ENCODE results near the gene FBXO45. TPM values are rescaled to one million over a fixed set of nuclear protein-coding genes. Genes with fewer than 3 reads are reported as not detected.
"Not testable (repeated sequence)": the region's sequence is repeated elsewhere in the genome, so short reads cannot be mapped to it uniquely, and the experiment has no call there.

The FBXO45 gene
- polyA plus RNA-seq, 1 donor from 2014 or later = 1.8 TPM

DNA sequence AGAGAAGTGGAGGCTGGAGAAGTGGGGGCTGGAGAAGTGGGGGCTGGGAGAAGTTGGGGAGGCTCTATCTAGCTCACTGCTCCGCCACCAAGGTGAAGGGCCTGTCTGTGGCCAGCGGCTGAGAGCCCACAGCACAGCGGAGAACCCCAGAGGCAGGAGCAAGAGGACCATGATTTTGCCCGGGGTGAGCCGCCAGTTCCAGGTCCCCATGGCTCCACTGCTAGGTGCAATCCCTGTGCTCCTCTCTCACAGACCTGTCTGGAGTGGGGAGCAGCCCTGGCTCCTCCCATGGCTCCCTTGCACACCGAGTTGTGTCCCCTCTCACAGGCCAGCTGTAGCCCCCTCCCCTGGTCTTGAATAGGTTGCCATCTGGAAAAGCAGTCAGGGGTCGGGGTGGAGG is 66.4 kb downstream of the FBXO45 start:
- Mint-ChIP-seq H3K27me3 (no peaks in the 10 kb centered on the region), H3K4me3 (peak overlapping the region in 2 of 4 donors; percentile 60), H3K27ac (peak overlapping the region in 2 of 3 donors; percentile 36 to 73), H3K36me3 (peaks cover 3% of the 10 kb centered on the region), H3K9me3 (no peaks in the 10 kb centered on the region), H3K4me1 (peaks cover 38 to 52% (median 51%) of the 10 kb centered on the region in 3 donors)

- Mint-ChIP-seq H3K9me3 (no peaks in the 10 kb centered on the region), H3K27ac (peak overlapping the region in 2 of 3 donors; percentile 85 to 92), H3K36me3 (no peaks in the 10 kb centered on the region), H3K4me1 (peaks cover 31 to 53% (median 45%) of the 10 kb centered on the region in 3 donors), H3K4me3 (peak overlapping the region in 2 of 4 donors; percentile 21 to 79), H3K27me3 (no peaks in the 10 kb centered on the region)
Observed at GRCh38 chr3:196636369-196637349, 68.2 kb downstream of the FBXO45 start.

- H3K27me3 Mint-ChIP-seq = not testable (repeated sequence)
Observed at GRCh38 chr3:196637941-196638340, 69.5 kb downstream of the FBXO45 start.

More at GRCh38 chr3:196637941-196638340, 69.5 kb downstream of the FBXO45 start:
- not testable (repeated sequence) for H3K36me3 Mint-ChIP-seq, H3K9me3 Mint-ChIP-seq
- H3K27ac Mint-ChIP-seq = peak overlapping the region in 2 of 3 donors; percentile 89 to 92
- H3K4me3 Mint-ChIP-seq = peak overlapping the region in 3 of 4 donors; percentile 3 to 79 (median 61)
- peaks cover 33 to 49% (median 48%) of the 10 kb centered on the region in 3 donors for H3K4me1 Mint-ChIP-seq

Other genes starting within 250 kb of the FBXO45 start
- gene TM4SF19, start 230.3 kb upstream of the FBXO45 start, polyA plus RNA-seq = 0.84 TPM
- 28.9 TPM for gene UBXN7, start 136.2 kb upstream of the FBXO45 start, polyA plus RNA-seq
- 13.1 TPM for gene RNF168, start 64.9 kb upstream of the FBXO45 start, polyA plus RNA-seq
- gene SMCO1, start 53.3 kb upstream of the FBXO45 start, polyA plus RNA-seq = not detected
- gene WDR53, start 106 bp upstream of the FBXO45 start, polyA plus RNA-seq = 16.2 TPM
- gene NRROS, start 71.0 kb downstream of the FBXO45 start, polyA plus RNA-seq = 18.9 TPM
- gene CEP19, start 143.6 kb downstream of the FBXO45 start, polyA plus RNA-seq = 2.3 TPM
- gene PIGX, start 143.7 kb downstream of the FBXO45 start, polyA plus RNA-seq = 18.0 TPM
- gene PAK2, start 171.2 kb downstream of the FBXO45 start, polyA plus RNA-seq = 35.0 TPM

Measured in IgD-negative memory B cell (primary cell).